GM12878 (cell line): ENCODE data around the gene GALNT9. TPM values are rescaled to one million over a fixed set of nuclear protein-coding genes. Genes with fewer than 3 reads are reported as not detected.

Source experiments
- ATF7 ChIP-seq: fragments of 450-650 bp; IDR thresholded peaks from 2 replicates; pipeline ENCODE4 v1.6.1; 2016; ENCODE audit warnings: low read depth, mild to moderate bottlenecking
- BHLHE40 ChIP-seq, 2 experiments: fragments of 450-650 bp in 1 of 2; IDR thresholded peaks; 2 replicates each; pipeline ENCODE4 v1.6.1; 2011 to 2017; ENCODE audit warnings: low read depth in 2 of 2, borderline replicate concordance in 1 of 2, improper control_type of control experiment in 1 of 2, low read length in 1 of 2, mild to moderate bottlenecking in 1 of 2
- CTCF ChIP-seq, 3 experiments: IDR thresholded peaks in 2 of 3; conservative IDR thresholded peaks in 1 of 3; 2 replicates each; pipeline ENCODE4 v1.5.1; 2011; ENCODE audit warnings: low read depth in 3 of 3, low read length in 3 of 3, mild to moderate bottlenecking in 3 of 3, control low read depth in 2 of 3, moderate library complexity in 2 of 3, inconsistent platforms in 1 of 3, mixed read lengths in 1 of 3; ENCODE audit not compliant: control insufficient read depth in 2 of 3, insufficient read depth in 1 of 3; ENCODE audit errors: extremely low read depth in 1 of 3
- E2F8 ChIP-seq: fragments of 450-650 bp; IDR thresholded peaks from 2 replicates; pipeline ENCODE4 v1.6.1; 2018; ENCODE audit warnings: mild to moderate bottlenecking, low read depth, moderate library complexity; ENCODE audit not compliant: partially characterized antibody
- HCFC1 ChIP-seq: fragments of 150-350 bp; IDR thresholded peaks from 2 replicates; pipeline ENCODE4 v1.6.1; 2014; ENCODE audit warnings: low read length
- PAX5 ChIP-seq: IDR thresholded peaks from 2 replicates; pipeline ENCODE4 v1.6.1; 2011; ENCODE audit warnings: low read depth, low read length, borderline replicate concordance
- RBBP5 ChIP-seq: fragments of 200-600 bp; sonication (generic); conservative IDR thresholded peaks from 2 replicates; pipeline ENCODE4 v1.6.1; 2016
- RUNX3 ChIP-seq: IDR thresholded peaks from 2 replicates; pipeline ENCODE4 v1.6.1; 2012; ENCODE audit warnings: low read length, inconsistent platforms
- polyA plus RNA-seq, 11 experiments: library from polyadenylated mRNA; depleted of rRNA in 4 of 11; unstranded in 6 of 11; stranded (reverse) in 5 of 11; fragments of >200 nt; fragmentation: Nextera tagmentation in 4 of 11; fragmentation: Illumina TruSeq in 1 of 11; extraction: Ambion mirVana in 4 of 11; extraction: Trizol in 1 of 11; gene quantifications; 1 replicate in 1 of 11; 2 replicates in 10 of 11; pipeline versions ENCODE4 v1.2.1 to v1.2.3, GENCODE V29; 2011 to 2016; ENCODE audit warnings: inconsistent platforms in 2 of 11, missing spikeins in 2 of 11, low read depth in 1 of 11
- total RNA-seq, 4 experiments: library from RNA; depleted of rRNA in 3 of 4; stranded (reverse); fragments of >200 nt in 3 of 4; fragmentation: Illumina TruSeq in 1 of 4; extraction: Trizol in 1 of 4; gene quantifications; 2 replicates each; pipeline versions ENCODE4 v1.2.1 to v1.2.3, GENCODE V29; 2013 to 2021

GALNT9 gene
- total and polyA plus RNA-seq, 10 of the 15 experiments (the other 5 are each of a cell fraction or from before 2014, with no cell fraction given): 0.04 TPM; not detected in 9

- TF ChIP-seq RBBP5: no peak
- no peak for TF ChIP-seq CTCF (IDR thresholded peaks at IDR 0.05 in 2 of 3, conservative IDR thresholded peaks at IDR 0.05 in 1 of 3; ENCODE audit: control insufficient read depth in 2 of 3, extremely low read depth in 1 of 3, insufficient read depth in 1 of 3, low read depth in 3 of 3, low read length in 3 of 3)
- TF ChIP-seq PAX5: no peak
- TF ChIP-seq RUNX3: no peak
- TF ChIP-seq BHLHE40 (IDR thresholded peaks at IDR 0.05; ENCODE audit: borderline replicate concordance in 1 of 2, low read depth in 2 of 2, low read length in 1 of 2): no peak
- TF ChIP-seq ATF7: no peak
- no peak for TF ChIP-seq HCFC1
- no peak for TF ChIP-seq E2F8
Measured at GRCh38 chr12:132250707-132251106, 78.7 kb downstream of the GALNT9 start (continued).
